MM.1S (cell line): ENCODE data around the gene FRAT1.

ENCODE experiments used
- CTCF ChIP-seq: fragments of 300-600 bp; sonication (generic); IDR thresholded peaks from 2 replicates; pipeline ENCODE4 v1.5.1; 2016; ENCODE audit warnings: antibody characterized with exemption, low read length, mixed read lengths
- EZH2 ChIP-seq: fragments of 300-600 bp; sonication (generic); optimal IDR thresholded peaks from 2 replicates; pipeline ENCODE3; 2017; ENCODE audit warnings: low read depth, mild to moderate bottlenecking, antibody characterized with exemption, low read length, mixed read lengths

- no peak for TF ChIP-seq EZH2
- TF ChIP-seq CTCF: no peak
These were observed 6.2 kb upstream of the FRAT1 start for GRCh38 chr10:97312897-97313296.
